Activated naive CD8-positive, alpha-beta T cell treated with anti-CD3 and anti-CD28 coated beads, Interleukin-2, amount 50 U/mL, for 24 hours (primary cell): Measurements from ENCODE around the gene ETDB.

Source experiments
- ATAC-seq: fragments of 150-1000 bp; cut with Tn5 transposase; one replicate; pipeline ENCODE4 v1.10.0; 2021
- DNase-seq: peaks from one replicate; pipeline ENCODE4 v3.0.0; 2021
- H3K27ac Mint-ChIP-seq: one replicate; pipeline ENCODE4 v1.8.0; 2021; ENCODE audit warnings: mild to moderate bottlenecking, mixed read lengths
- H3K27me3 Mint-ChIP-seq: one replicate; pipeline ENCODE4 v1.8.0; 2021; ENCODE audit warnings: mixed read lengths
- H3K36me3 Mint-ChIP-seq: one replicate; pipeline ENCODE4 v1.8.0; 2021; ENCODE audit warnings: low read depth, mixed read lengths
- H3K4me1 Mint-ChIP-seq: one replicate; pipeline ENCODE4 v1.8.0; 2021; ENCODE audit warnings: mixed read lengths
- H3K4me3 Mint-ChIP-seq: one replicate; pipeline ENCODE4 v1.8.0; 2021; ENCODE audit warnings: mild to moderate bottlenecking, moderate library complexity, mixed read lengths
- H3K9me3 Mint-ChIP-seq: one replicate; pipeline ENCODE4 v1.8.0; 2021; ENCODE audit warnings: mixed read lengths

The ETDB gene

DNA sequence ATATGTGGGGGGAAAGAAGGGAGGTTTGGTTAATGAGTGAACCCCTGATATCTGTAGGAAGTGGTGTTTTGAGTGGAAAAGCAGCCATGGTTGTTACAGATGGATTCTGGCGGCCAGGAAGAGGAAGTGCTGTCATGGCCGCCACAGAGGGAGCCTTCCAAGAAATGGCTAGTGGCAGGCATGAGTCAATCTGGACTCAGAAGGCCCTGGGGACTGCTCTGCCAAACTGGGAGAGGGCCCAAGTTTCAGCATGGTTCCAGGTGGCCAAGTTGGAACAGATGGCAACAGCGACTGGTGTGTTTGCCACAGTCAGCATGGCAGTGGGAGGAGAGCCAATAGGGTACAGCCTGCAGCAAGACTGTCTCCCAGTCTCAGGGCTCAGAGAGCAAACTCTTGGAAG is 32.5 kb downstream of the ETDB start:
- H3K27me3 Mint-ChIP-seq = peaks cover 5% of the 10 kb centered on the region
- H3K27ac Mint-ChIP-seq = no peak overlapping the region
- peaks cover 6% of the 10 kb centered on the region for H3K4me1 Mint-ChIP-seq
- H3K36me3 Mint-ChIP-seq = no peaks in the 10 kb centered on the region
- H3K9me3 Mint-ChIP-seq = no peaks in the 10 kb centered on the region
- ATAC-seq (no peak), DNase-seq (no peak)
- H3K4me3 Mint-ChIP-seq = no peak overlapping the region

DNA sequence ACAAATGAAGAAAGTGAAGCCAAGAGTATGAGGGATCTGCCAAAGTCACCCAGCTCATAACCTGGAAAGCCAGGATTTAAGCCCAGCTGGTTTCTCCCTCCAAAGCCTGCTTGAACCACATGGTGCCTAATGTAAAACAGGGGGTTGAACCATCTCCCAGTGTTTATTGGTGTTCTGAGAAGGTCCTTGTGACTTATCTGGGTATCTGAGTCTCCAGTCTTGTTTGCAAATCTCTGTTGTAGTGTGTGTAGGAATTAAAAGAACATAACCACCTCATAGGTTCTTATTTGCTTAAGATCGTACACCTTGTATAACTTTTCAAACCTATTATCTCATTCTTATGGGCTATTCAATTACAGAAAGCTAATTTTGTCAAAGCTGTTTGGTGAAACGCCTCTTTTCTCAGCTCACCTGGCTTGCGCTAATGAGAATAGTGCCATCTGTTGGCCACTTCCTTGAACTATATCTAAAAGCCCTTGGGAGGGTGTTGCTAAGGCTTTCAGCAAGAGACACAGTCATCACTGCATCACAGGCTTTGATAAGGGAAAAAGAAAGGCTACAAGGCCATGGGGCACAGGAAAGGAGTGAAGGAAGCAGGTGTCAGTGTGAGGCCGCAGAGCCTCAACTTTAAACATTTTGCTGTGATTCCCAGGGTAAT is 34.0 kb downstream of the ETDB start:
- peak; percentile 78 for ATAC-seq
- peak; percentile 17 for DNase-seq
- H3K27ac Mint-ChIP-seq = no peak overlapping the region
- peaks cover 5% of the 10 kb centered on the region for H3K27me3 Mint-ChIP-seq
- no peak overlapping the region for H3K4me3 Mint-ChIP-seq
- peaks cover 6% of the 10 kb centered on the region for H3K4me1 Mint-ChIP-seq
- H3K9me3 Mint-ChIP-seq = no peaks in the 10 kb centered on the region
- H3K36me3 Mint-ChIP-seq = no peaks in the 10 kb centered on the region

DNA sequence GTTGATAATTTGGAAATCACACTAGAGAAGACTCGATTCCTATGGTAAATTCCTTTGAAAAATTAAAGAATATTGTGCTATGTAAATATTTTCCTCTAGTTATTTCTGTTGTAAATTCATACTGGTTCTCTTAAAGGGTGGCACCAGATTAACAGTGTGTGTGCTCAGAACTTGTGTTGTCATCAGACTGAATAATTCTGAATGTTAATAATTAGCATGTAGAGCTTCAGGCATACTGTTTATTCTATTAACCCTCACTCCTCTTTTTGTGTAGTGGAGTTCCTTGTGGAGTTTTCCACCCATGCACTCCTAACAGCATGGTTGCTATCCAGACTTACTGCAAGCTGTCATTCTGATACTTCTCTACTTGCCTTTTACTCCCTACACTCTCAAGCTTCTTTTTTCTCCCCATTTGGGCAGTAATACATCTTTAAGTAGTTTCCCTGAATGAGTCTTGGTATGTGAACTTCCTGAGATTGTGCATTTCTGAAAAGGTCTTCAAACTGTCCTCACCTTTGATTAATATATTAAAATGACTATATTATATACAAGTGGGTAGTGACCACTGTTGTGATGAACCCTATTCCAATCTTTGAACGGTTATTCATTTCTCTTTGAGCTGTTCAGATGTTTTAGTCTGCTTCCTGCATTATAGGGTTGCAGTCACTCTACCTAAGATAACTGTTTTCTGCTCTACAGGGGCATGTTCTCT is 38.5 kb downstream of the ETDB start:
- no peak overlapping the region for H3K27ac Mint-ChIP-seq
- no peak for ATAC-seq
- no peak for DNase-seq
- no peaks in the 10 kb centered on the region for H3K36me3 Mint-ChIP-seq
- peaks cover 6% of the 10 kb centered on the region for H3K4me1 Mint-ChIP-seq
- no peaks in the 10 kb centered on the region for H3K9me3 Mint-ChIP-seq
- H3K4me3 Mint-ChIP-seq = no peak overlapping the region
- peaks cover 5% of the 10 kb centered on the region for H3K27me3 Mint-ChIP-seq
